ENCODE measurements around the gene IRS1. TPM values are rescaled to one million over a fixed set of nuclear protein-coding genes. Genes with fewer than 3 reads are reported as not detected.
A peak's percentile ranks its signal among the peaks of the same experiment; 100 is the strongest.

IRS1 gene
- total and polyA plus RNA-seq, 8 donors = 2.1 to 26.8 (median 11.9) TPM

- TF ChIP-seq POLR2AphosphoS5 (IDR thresholded peaks at IDR 0.05) (peak in 1 of 3 donors; percentile 16), CTCF (IDR thresholded peaks at IDR 0.05) (no peak)
- Histone ChIP-seq H3K27ac (peak overlapping the region in 3 of 5 donors; percentile 26 to 59 (median 52)), H3K4me3 (no peak overlapping the region), H3K9me3 (no peaks in the 10 kb centered on the region), H3K27me3 (no peaks in the 10 kb centered on the region), H3K36me3 (no peaks in the 10 kb centered on the region), H3K4me1 (peaks cover 10 to 51% (median 33%) of the 10 kb centered on the region in 4 donors)
- intact Hi-C loops (cut with DNase I; ENCODE audit: low total_unique reads) = no loop called here
- WGBS, 5 donors = 36 to 59% (median 50%) methylated on average over 5 of the region's 5 CpGs
- peak in 1 of 2 donors; percentile 43 for DNase-seq
These were observed 32.4 kb downstream of the IRS1 start for GRCh38 chr2:226767056-226767813.

- peak overlapping the region in 2 of 5 donors; percentile 52 to 59 for H3K27ac ChIP-seq
- no peak for DNase-seq
- no peaks in the 10 kb centered on the region for H3K27me3 ChIP-seq
- intact Hi-C loops (cut with DNase I; ENCODE audit: low total_unique reads) = no loop called here
- H3K9me3 ChIP-seq = no peaks in the 10 kb centered on the region
- TF ChIP-seq POLR2A (IDR thresholded peaks at IDR 0.05) (no peak), CTCF (IDR thresholded peaks at IDR 0.05) (no peak), POLR2AphosphoS5 (IDR thresholded peaks at IDR 0.05) (no peak), EP300 (IDR thresholded peaks at IDR 0.05) (no peak)
- peaks cover 3 to 44% (median 26%) of the 10 kb centered on the region in 4 donors for H3K4me1 ChIP-seq
- H3K36me3 ChIP-seq = no peaks in the 10 kb centered on the region
- no peak overlapping the region for H3K4me3 ChIP-seq
- 69 to 84% (median 79%) methylated on average over 5 of the region's 5 CpGs for WGBS, 5 donors
These were observed 33.1 kb downstream of the IRS1 start for GRCh38 chr2:226766352-226767055.

GRCh38 chr2:226763320-226763719, 36.3 kb downstream of the IRS1 start:
- DNase-seq = no peak
- intact Hi-C loops (cut with DNase I; ENCODE audit: low total_unique reads) = no loop called here
- no peak for TF ChIP-seq CTCF (IDR thresholded peaks at IDR 0.05)
- TF ChIP-seq EP300 (IDR thresholded peaks at IDR 0.05) = no peak
- no peak for TF ChIP-seq POLR2AphosphoS5 (IDR thresholded peaks at IDR 0.05)
- TF ChIP-seq POLR2A (IDR thresholded peaks at IDR 0.05) = no peak
- Histone ChIP-seq H3K9me3 (no peaks in the 10 kb centered on the region), H3K4me1 (peaks cover 4 to 57% (median 34%) of the 10 kb centered on the region in 4 donors), H3K27ac (no peak overlapping the region), H3K4me3 (no peak overlapping the region), H3K36me3 (no peaks in the 10 kb centered on the region), H3K27me3 (no peaks in the 10 kb centered on the region)
- WGBS, 5 donors = 60 to 92% (median 90%) methylated on average over 3 of the region's 3 CpGs

- DNase-seq = no peak
- intact Hi-C loops (cut with DNase I; ENCODE audit: low total_unique reads) = no loop called here
- Histone ChIP-seq H3K27me3 (no peaks in the 10 kb centered on the region), H3K27ac (peak overlapping the region in 1 of 5 donors; percentile 2), H3K9me3 (no peaks in the 10 kb centered on the region), H3K4me3 (no peak overlapping the region), H3K4me1 (peaks cover 5 to 41% (median 23%) of the 10 kb centered on the region in 4 donors), H3K36me3 (no peaks in the 10 kb centered on the region)
- WGBS, 5 donors = 83 to 93% (median 90%) methylated on average over 2 of the region's 2 CpGs
- TF ChIP-seq POLR2A (IDR thresholded peaks at IDR 0.05) (no peak), POLR2AphosphoS5 (IDR thresholded peaks at IDR 0.05) (no peak), CTCF (IDR thresholded peaks at IDR 0.05) (no peak), EP300 (IDR thresholded peaks at IDR 0.05) (no peak)
These were observed 38.4 kb downstream of the IRS1 start for GRCh38 chr2:226761195-226761583.

Measured in stomach (tissue), 9 donors.